Stimulated activated CD8-positive, alpha-beta memory T cell treated with anti-CD3 and anti-CD28 coated beads, Interleukin-2, amount 100 ng/mL, for 1 hour (primary cell): ENCODE results near the gene FAM20C.
"Not testable (repeated sequence)": the region's sequence is repeated elsewhere in the genome, so short reads cannot be mapped to it uniquely, and the experiment has no call there.

Source experiments
- DNase-seq, 2 donors: peaks; one replicate each; pipeline ENCODE4 v3.0.0-alpha.2; 2020; ENCODE audit warnings: low read depth in 2 of 2

The FAM20C gene

DNA sequence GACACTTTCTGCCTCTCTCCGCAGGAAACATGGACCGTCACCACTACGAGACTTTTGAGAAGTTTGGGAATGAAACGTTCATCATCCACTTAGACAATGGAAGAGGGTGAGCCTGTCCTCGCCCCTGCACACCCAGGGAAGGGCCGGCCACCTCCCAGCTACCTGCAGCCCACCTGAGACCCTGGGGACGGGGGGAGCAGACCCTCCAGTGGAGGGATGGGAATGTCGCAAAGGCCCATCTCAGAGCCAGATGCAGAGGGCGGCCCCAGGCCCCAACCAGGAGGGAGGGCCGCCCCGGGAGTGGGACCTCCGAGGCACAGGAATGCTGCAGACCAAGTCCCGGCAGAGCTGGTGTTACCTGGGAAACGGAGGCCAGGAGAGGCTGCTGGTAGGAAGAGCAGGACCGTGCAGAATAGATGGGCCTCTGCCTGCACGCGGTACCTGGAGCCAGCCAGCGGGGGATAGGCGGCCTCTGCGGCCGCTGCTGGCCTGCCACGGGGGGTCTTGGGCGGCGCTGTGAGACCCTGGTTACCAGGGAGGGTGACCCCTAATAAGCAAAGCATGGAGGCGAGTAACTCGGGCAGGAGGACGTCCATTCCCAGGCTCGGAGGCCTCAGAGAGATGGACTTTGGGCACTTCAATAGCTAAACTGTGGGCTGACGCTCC is 64.7 kb downstream of the FAM20C start:
- DNase-seq, result no peak

DNA sequence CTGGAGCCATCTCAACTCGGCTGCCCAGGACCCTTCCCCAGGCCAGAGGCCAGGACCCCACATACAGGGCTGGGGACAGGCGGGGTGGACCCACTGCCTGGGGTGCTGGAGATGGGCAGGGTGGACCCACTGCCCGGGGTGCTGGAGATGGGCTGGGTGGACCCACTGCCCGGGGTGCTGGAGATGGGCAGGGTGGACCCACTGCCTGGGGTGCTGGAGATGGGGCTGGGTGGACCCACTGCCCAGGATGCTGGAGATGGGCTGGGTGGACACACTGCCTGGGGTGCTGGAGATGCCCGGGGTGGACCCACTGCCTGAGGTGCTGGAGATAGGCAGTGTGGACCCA is 65.2 kb downstream of the FAM20C start:
- no peak for DNase-seq

DNA sequence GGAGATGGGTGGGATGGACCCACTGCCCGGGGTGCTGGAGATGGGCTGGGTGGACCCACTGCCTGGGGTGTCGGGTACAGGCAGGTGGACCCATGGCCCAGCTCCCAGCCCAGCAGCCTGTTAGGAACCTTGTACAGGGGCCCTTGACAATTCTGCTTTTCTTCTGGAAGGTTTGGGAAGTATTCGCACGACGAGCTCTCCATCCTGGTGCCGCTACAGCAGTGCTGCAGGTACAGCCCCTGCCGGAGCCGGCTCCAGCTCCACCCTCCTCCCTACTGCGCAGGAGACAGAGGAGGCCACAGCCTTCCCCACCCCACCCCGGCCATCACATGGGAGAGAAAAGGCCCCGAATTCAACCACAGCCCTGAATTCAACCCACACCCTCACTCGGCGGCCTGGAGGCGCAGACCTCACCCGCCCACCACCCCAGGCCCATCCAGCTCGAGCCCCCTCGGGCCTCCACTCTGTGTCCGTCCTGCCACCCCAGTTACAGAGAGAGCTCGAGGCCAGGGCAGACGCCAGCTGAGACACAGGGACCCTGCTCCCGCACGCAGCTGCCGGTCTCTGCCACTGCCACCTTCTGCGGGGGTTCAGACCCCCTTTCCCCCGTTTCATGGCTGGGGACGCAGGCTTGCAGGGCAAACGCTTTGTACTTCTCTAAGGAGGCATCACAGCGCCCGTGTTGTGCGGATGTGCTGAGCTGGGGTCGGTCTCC is 66.3 kb downstream of the FAM20C start:
- no peak for DNase-seq

DNA sequence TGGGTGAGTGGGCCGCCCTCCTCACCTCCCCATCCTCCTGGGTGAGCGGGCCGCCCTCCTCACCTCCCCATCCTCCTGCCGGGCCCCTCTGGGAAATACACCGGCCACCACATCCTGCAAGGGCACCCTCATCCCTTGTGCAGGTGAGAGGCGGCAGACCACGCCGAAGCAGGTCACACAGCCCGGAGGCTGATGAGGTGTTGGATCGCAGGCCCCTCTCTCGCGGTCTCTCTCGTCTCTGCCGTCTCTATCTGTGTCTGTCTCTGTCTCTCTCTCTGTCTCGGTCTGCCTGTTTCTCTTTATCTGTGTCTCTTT is 66.8 kb downstream of the FAM20C start:
- no peak for DNase-seq

DNA sequence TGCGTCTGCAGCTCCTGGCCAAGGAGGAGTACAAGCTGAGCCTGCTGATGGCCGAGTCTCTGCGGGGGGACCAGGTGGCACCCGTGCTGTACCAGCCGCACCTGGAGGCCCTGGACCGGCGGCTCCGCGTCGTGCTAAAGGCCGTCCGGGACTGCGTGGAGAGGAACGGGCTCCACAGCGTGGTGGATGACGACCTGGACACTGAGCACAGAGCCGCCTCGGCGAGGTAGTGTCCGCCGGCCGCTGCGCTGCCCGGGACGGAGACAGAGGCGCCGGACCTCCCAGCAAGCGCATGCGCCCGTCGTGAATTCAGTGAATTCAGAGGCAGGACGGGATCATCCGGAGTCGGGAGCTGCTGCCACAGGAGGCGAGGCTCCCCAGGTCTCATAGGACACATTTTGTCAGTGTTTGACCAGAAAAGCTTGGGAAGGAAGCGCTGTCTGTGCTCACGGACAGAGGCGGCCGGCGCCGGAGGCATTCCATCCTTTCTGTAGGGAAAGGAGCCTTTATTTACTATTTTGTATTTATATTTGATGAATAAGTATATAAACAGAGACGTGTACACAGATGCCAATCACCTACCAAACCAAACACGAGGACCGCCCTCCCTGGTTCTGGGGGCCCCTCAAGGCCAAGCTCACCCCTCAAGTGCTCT is 67.5 kb downstream of the FAM20C start:
- DNase-seq, result no peak

DNA sequence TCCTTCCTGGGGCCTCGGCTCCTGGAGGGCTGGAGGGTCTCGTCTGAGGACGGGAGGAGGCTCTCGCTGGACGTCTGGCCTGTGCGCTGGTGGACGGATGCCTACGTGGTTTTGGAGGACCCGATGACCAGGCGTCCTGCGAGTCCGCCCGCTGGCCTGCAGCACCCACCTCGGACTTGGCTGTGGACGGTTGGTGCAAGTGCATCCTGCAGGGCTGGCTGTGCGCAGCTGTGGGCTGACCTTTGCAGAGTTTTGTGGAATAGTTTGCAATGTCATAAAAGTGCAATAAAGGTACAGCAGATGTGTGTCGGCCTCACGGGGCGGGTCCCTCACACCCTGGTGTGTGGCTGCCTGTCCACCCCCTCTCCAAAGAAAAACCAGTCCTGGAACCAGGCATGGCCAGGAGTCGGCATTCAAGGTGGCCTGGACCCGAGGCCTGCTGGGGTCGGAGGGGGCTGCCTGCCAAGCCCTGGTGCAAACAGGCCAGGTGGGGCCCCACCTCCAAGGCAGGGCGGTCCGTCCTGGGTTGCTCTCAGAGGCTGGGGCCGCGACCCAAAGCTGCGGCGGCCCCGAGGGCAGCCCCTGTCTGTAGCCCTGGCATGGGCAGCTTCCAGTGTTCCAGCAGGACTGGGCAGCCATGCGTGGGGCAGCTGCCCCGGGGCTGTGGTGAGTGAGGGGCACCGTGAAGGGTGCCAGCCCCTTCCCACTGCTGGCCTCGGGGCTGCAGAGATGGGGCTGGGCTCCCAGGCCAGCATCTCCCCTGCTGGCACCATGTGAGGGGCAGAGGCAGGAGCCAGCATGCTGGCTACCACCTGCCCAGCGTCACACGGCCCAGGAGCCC is 68.3 kb downstream of the FAM20C start:
- DNase-seq, result no peak

DNA sequence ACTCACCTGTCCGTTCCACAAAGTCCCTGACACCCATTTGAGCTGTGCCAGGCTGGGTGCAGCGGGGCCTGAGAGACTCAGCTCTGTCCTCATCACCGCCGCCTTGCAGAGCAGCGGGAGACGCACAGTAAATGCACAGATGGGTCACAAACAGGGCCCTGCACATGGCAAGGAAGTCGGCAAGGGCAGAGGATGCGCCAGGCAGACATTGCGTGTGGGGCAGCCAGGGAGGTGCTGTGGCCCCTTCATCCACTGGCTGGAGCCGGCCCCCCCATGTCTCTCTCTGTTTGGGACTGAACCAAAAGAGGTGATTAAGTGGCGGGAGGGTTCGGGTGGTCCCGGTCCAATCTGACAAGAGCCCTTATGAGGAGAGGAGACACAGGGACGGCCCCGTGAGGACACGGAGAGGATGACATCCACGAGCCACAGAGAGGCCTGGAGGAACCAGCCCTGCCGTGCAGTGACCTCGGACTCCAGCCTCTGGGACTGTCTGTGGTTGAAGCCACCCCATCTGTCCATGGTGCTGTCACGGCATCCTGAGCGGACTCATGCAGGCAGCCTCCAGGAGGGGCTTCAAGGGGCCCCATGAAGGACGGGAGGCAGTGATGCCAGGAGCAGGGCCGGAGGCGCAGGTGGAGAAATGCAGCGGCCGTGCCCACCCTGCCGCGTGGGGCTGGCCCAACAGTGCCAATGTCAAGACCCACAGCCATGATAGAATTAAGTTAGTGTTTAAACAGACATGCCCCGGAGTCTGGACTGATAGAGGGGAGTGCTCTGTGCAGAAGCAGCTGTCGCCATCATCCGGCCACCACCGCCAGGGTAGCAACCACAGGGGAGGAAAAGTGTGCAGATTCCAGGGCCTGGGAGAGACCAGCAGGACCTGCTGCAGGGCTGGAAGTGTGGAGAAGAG is 69.2 kb downstream of the FAM20C start:
- no peak for DNase-seq

DNA sequence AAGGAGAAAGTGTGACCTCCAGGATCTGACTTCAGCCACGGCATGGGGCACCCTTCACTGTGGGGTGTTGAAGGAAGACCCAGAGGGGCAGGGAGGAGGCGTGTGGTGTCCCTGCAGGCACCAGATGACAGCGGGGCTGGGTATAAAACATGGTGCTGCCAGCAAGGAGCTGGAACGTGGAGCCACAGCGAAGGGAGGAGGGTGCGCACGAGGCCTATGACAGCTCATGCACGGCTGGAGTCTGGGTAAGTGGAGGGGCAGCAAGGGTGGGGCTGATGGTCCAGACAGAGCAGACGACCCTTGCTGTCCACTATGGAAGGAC is 69.8 kb downstream of the FAM20C start:
- no peak for DNase-seq

DNA sequence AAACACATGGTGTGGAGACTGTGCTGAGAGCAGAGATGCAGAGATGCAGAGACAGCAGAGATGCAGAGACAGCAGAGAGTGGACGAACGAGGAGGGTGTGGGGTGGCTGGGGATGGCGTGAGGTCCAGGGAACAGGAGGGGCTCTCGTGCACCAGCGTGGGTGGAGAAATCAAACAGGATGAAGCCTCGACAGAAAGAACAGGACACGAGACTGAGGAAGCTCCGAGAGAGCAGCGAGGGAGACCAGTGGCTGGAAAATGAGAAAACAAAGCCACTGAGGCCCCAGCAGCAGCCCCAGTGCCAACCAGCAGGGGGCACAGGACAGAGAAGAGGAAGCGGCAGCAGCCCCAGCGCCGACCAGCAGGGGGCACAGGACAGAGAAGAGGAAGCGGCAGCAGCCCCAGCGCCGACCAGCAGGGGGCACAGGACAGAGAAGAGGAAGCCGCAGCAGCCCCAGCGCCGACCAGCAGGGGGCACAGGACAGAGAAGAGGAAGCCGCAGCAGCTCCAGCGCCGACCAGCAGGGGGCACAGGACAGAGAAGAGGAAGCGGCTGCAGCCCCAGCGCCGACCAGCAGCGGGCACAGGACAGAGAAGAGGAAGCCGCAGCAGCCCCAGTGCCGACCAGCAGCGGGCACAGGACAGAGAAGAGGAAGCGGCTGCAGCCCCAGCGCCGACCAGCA is 70.4 kb downstream of the FAM20C start:
- DNase-seq, result not testable (repeated sequence)

DNA sequence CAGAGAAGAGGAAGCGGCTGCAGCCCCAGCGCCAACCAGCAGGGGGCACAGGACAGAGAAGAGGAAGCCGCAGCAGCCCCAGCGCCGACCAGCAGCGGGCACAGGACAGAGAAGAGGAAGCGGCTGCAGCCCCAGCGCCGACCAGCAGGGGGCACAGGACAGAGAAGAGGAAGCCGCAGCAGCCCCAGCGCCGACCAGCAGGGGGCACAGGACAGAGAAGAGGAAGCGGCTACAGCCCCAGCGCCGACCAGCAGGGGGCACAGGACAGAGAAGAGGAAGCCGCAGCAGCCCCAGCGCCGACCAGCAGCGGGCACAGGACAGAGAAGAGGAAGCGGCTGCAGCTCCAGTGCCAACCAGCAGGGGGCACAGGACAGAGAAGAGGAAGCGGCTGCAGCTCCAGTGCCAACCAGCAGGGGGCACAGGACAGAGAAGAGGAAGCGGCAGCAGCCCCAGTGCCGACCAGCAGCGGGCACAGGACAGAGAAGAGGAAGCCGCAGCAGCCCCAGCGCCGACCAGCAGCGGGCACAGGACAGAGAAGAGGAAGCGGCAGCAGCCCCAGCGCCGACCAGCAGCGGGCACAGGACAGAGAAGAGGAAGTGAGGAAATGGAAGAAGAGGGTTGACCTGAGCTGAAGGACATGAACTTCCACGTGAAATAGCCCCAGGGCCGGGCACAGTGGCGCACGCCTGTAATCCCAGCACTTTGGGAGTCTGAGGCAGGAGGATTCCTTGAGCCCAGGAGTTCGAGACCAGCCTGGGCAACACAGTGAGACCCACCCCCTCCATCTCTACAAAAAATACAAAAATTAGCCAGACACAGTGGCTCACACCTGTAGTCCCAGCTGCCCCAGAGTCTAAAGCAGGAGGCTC is 71.3 kb downstream of the FAM20C start:
- DNase-seq, result not testable (repeated sequence)

DNA sequence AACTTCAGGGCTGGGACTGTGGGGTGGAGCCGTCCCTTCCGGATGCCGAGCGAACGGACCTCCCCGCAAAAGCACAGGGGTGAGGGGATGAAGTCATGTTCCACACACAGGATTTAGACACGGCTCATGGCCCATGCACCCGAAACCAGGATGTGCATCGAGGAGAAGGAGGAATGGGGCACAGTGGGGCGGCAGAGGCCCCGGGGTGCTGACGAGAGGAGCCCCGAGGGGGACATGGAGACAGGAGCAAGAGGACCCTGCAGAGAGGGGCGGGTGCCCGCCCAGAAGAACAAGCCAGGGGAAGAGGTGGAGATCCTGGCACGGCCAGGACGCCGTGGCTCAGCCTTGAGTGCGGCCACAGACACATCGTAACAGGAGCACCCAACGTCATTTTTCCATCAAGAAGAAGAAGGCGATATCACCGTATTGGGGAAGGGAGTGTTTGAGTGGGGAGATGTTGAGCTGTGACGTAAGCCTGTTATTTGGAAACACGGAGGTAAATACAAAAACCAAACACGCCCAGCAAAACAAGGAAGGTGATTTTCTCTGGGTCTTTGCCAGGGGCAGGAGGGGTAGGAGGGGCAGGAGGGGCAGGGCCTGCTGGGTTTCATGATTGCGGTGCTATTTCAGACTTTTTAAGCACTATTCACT is 72.3 kb downstream of the FAM20C start:
- DNase-seq, result no peak

DNA sequence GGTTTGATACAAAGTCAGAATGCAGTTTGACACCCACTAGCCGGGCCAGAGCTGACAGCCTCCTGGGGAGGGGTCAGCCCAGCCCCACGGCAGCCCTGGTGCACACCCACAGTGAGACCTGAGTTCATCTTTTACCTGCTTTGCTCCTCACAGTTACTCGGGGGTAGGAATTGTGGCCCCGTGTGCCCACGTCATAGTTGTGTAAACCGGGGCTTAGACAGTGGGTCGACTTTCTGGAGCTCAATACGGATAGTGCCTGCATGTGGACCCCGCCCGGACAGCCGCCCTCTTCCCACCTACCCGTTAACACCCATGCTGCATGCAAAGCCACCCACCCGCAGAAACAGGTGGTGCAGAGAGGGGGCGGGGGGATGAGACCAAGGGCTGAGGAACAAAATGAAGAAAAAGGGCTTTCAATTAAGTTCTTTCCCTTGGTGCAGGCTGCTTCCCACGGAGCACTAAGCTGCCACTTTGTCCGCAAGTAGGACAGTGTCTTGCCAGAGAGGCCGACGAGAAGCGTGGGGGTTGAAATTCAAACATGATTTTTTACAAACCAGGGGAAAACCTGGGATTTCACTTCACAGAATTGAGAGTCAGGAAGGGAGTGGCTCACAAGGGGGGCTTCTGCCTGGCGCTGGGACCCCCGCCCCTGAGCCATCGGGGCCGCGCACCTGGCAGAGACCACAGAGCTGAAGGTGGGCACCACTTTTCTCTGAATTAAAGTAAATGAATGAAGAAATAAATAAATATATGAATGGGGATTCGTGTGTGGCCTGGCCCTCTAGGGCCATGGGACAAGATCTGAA is 73.0 kb downstream of the FAM20C start:
- DNase-seq, result no peak

DNA sequence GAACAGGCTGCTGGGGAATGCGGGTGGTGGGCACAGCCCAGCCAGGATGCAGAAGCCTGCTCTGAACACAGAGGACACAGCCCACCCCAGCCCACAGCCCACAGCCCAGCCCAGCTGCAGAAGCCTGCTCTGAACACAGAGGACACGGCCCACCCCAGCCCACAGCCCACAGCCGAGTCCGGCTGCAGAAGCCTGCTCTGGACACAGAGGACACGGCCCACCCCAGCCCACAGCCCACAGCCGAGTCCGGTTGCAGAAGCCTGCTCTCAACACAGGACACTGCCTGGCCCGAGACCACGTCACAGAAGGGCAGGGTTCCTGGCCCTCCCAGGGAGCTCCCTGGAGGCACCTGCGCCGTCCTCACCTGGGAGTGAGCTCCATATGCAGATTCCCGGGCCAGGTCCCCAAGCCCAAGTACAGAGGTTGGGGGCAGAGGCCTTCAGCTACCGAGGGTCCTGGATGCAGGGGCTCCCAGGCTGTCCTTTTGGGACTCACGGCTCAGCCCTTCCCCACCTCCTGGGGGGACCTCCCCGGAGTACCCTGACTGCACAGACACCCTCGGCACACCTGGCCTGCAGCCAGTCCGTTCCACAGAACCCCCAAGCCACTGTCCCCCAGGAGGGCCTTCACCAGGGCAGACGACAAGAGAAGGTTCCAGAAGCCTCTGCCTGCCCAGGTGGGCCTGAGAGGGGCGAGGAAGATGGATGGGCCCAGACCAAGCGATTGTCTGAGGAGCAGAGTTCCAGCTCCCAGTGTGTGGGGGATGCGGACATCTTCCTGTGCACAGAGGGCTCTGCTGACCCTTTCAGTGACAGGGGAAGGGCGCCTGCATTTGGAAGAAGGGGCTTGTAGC is 73.9 kb downstream of the FAM20C start:
- DNase-seq, result no peak

DNA sequence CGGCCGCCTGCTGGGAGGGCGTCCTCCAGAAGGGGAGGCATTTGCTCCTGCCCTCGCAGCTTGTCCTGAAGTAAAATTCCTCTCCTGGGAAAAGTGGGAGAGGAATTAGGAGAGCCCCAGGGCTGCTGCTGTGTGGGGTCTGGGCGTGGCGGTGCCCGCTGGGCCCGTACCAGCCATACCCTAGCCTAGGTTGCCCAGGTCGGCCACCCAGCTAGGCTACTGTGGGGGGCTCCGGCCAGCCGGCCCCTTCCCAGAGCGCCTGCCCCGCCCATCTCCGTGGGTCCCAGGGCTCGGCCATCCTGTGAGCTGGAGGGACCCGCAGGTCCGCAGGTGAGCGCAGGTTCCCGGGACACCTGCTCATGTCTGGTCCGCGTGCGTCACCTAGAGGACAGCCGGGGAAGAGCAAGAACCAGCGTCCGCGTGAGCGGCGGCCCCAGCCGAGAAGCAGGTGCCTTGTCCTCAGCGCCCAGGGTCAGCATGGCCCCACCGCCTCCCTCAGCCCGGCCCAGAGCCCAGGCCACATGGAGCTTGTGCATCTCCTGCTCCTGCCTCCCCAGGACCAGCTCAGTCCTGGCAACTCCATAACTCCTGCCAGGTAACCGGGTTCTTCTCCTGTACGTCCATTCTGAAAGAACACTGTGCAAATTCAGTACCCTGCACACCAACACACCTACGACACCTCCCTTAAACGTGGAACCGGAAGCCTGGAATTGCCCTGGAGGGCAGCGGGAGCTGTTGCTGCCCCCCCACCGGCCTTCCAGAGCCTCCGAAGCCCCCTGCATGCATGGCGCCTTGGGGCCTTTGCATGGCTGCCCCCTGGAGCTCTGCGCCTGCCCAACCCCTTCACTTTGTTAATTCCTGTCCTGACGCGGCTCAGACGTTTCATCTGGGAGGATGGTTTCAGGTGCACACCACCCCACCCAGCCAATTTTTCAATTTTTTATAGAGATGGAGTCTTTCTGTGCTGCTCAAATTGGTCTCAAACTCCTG is 74.8 kb downstream of the FAM20C start:
- no peak for DNase-seq

DNA sequence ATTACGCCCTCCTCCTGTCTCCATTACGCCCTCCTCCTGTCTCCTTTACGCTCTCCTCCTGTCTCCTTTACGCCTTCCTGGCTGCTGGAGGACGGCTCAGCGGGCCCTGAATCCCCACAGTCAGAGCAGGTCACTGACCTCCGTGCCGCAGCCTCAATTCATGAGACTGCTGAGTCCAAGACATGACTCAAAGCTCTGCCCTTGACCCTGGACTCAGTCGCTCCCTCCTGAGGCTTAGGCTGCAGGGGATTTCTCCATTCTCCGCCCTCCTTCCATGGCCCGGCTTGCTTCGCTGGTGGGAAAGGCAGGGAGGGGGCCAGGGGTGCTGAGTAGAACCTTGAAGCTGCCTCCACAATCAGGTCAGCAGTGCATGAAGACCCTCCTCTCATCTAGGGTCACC is 76.6 kb downstream of the FAM20C start:
- no peak for DNase-seq

DNA sequence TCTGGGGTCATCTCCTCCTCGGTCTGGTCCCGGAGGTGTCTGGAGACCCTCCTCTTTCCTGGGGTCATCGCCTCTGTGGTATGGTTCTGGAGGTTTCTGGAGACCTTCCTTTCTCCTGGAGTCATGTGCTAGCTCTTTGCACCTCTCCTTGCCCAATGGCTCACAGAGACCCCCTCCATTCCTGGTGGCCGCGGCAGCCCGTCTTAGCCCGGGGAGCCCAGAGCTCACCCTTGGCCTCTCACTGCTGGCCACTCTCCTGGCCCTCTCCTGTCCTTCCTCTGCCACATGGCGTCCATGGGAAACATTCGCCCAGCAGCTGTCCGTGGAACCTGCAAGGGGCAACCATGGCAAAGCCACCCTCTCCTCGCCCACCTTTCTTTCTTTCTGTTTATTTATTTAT is 77.3 kb downstream of the FAM20C start:
- no peak for DNase-seq
